ENCODE measurements around the gene HSD17B14.

DNA sequence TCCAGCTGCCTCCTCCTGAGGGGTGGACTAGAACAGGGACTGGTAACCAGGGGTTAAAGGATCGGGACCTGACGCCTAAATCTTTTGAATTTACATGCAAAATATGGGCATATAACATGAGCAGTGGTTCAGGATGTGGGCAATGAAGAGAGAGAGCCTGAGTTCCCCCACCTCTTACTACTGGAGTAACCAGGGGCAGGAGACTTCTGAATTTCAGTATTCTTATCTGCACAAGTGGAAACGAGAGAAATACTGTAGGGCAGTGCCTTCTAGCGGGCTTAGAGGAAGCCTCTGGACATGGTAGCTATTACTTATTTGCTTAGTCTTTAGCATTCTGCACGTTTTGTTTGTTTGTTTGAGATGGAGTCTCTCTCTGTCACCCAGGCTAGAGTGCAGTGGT is 51.8 kb downstream of the HSD17B14 start:
- TF ChIP-seq, protein P1, sequence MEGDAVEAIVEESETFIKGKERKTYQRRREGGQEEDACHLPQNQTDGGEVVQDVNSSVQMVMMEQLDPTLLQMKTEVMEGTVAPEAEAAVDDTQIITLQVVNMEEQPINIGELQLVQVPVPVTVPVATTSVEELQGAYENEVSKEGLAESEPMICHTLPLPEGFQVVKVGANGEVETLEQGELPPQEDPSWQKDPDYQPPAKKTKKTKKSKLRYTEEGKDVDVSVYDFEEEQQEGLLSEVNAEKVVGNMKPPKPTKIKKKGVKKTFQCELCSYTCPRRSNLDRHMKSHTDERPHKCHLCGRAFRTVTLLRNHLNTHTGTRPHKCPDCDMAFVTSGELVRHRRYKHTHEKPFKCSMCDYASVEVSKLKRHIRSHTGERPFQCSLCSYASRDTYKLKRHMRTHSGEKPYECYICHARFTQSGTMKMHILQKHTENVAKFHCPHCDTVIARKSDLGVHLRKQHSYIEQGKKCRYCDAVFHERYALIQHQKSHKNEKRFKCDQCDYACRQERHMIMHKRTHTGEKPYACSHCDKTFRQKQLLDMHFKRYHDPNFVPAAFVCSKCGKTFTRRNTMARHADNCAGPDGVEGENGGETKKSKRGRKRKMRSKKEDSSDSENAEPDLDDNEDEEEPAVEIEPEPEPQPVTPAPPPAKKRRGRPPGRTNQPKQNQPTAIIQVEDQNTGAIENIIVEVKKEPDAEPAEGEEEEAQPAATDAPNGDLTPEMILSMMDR (IDR thresholded peaks at IDR 0.05) = peak in 1 of 6 experiments; percentile 18
- TF ChIP-seq POLR2A (IDR thresholded peaks at IDR 0.05) = no peak

Measured in upper lobe of left lung (tissue), 4 donors.